Ascending aorta (tissue), 2 donors: Measurements from ENCODE around the gene ATP2B2. TPM values are rescaled to one million over a fixed set of nuclear protein-coding genes. Genes with fewer than 3 reads are reported as not detected.

Experiments
- DNase-seq, 2 donors: peaks; one replicate each; pipeline ENCODE4 v3.0.0-alpha.2; 2019; ENCODE audit warnings: low spot score in 2 of 2
- H3K27ac ChIP-seq, 2 donors: fragments of 200-600 bp; sonication (generic); one replicate each; pipeline ENCODE4 v1.5.1; 2016 to 2017; ENCODE audit warnings: mild to moderate bottlenecking in 1 of 2
- H3K27me3 ChIP-seq: fragments of 200-600 bp; sonication (generic); one replicate; pipeline ENCODE4 v1.5.1; 2017
- H3K36me3 ChIP-seq, 2 donors: fragments of 200-600 bp; sonication (generic); one replicate each; pipeline ENCODE4 v1.5.1; 2016
- H3K4me1 ChIP-seq, 2 donors: fragments of 200-600 bp; sonication (generic); one replicate each; pipeline ENCODE4 v1.5.1; 2016 to 2017; ENCODE audit warnings: mild to moderate bottlenecking in 1 of 2
- H3K4me3 ChIP-seq, 2 donors: fragments of 200-600 bp; sonication (generic); one replicate each; pipeline ENCODE4 v1.5.1; 2016 to 2017; ENCODE audit warnings: mild to moderate bottlenecking in 1 of 2
- H3K9me3 ChIP-seq, 2 donors: fragments of 200-600 bp; sonication (generic); one replicate each; pipeline ENCODE4 v1.5.1; 2016
- intact Hi-C: fragments of 100-400 bp; cut with DNase I; formaldehyde crosslinking; loops from one replicate; pipeline ENCODE4 v1.15.1; 2023
- total RNA-seq: library from RNA; depleted of rRNA; stranded (reverse); fragments of >200 nt; gene quantifications from one replicate; pipeline ENCODE4 v1.1.0, GENCODE V29; 2016
- TF ChIP-seq, protein P1 (sequence below), 3 experiments: fragments of 200-600 bp in 2 of 3; fragments of 450-650 bp in 1 of 3; sonication (generic) in 2 of 3; IDR thresholded peaks; one replicate each; pipeline ENCODE4 v1.5.1; 2016 to 2019; ENCODE audit warnings: antibody characterized with exemption in 3 of 3, mild to moderate bottlenecking in 1 of 3, moderate library complexity in 1 of 3

The ATP2B2 gene
- total RNA-seq, 1 donor from 2014 or later: not detected

DNA sequence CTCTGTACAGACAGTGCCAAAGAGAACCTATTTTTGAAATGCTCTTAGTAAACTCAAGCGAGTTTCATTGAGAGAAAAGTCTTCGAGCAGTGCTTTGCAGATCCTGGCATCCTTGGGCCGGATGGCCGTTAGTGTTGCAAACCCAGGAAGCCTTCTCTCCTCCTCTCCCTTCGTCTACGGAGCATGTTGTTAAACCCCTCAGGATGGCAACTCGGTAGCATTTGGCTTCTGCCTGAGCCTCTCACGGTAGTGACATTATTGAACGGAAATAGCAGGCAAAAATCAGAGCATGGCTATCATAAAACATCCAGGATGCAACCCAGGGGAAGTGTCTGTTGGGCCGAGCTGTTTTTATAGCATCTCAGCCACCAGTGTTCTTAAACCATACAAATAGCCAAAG lies 177.8 kb downstream of the ATP2B2 start:
- H3K4me3 ChIP-seq: no peak overlapping the region
- no peaks in the 10 kb centered on the region for H3K36me3 ChIP-seq
- no peak overlapping the region for H3K27ac ChIP-seq
- intact Hi-C loops: no loop called here
- H3K9me3 ChIP-seq: no peaks in the 10 kb centered on the region
- TF ChIP-seq, protein P1, sequence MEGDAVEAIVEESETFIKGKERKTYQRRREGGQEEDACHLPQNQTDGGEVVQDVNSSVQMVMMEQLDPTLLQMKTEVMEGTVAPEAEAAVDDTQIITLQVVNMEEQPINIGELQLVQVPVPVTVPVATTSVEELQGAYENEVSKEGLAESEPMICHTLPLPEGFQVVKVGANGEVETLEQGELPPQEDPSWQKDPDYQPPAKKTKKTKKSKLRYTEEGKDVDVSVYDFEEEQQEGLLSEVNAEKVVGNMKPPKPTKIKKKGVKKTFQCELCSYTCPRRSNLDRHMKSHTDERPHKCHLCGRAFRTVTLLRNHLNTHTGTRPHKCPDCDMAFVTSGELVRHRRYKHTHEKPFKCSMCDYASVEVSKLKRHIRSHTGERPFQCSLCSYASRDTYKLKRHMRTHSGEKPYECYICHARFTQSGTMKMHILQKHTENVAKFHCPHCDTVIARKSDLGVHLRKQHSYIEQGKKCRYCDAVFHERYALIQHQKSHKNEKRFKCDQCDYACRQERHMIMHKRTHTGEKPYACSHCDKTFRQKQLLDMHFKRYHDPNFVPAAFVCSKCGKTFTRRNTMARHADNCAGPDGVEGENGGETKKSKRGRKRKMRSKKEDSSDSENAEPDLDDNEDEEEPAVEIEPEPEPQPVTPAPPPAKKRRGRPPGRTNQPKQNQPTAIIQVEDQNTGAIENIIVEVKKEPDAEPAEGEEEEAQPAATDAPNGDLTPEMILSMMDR (IDR thresholded peaks at IDR 0.05): no peak
- H3K27me3 ChIP-seq: no peaks in the 10 kb centered on the region
- no peaks in the 10 kb centered on the region for H3K4me1 ChIP-seq
- DNase-seq: no peak

DNA sequence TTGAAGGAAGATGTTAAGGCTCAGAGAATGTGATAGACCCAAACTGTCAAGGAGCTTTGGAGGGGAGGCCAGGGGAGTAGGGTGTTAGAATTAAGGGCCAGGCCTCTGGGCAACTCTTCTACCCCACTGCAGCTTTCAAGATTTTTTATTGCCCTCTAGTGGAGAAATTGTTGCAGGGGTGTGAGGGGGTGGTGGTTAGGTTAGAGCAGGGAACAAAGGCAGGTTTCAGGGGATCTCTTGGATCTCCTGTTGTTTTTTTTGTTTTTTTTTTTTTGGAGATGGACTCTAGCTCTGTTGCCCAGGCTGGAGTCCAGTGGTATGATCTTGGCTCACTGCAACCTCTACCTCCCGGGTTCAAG lies 183.1 kb downstream of the ATP2B2 start:
- no peaks in the 10 kb centered on the region for H3K9me3 ChIP-seq
- no peak overlapping the region for H3K27ac ChIP-seq
- H3K4me1 ChIP-seq: peaks cover 8 to 14% of the 10 kb centered on the region in 2 donors
- DNase-seq: no peak
- H3K36me3 ChIP-seq: peaks cover 5 to 17% of the 10 kb centered on the region in 2 donors
- intact Hi-C loops: loop anchor here (5.0 kb wide), 1 partner anchor 675 kb away; the partner anchor contains the start of gene MTMR14
- TF ChIP-seq, protein P1 (IDR thresholded peaks at IDR 0.05): no peak
- no peak overlapping the region for H3K4me3 ChIP-seq
- no peaks in the 10 kb centered on the region for H3K27me3 ChIP-seq

DNA sequence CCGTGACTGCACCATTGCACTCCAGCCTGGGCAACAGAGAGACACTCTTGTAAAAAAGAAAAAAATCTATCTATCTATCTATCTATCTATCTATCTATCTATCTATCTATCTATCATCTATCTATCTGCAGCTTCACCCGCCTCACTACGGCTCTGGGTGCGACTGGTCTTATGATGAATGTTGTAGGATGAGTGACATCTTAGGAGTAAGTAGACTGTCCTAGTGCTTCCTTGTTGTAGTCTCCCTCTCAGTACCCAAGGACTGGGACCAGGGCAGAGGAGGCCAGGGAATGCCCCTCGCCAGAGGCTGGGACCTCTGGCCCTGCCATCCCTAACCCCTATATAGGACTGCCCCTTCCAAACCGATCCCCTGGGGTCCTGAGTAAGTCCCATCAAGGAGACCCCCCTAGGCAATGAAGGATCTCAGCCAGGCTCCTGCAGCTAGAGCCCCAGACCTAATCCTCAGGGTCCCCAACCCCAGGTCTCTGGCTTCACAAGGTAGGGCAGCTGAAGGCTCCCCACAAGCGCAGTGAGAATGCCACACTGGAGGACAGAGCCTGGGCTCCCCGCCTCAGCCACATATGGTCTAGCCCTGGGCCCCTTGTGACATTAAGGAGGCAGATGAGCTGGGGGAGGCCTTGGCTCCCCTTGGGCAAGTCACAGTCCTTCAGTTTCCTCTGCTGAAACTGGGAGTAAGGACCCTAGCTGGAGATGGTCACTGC lies 183.6 kb downstream of the ATP2B2 start:
- H3K9me3 ChIP-seq: no peaks in the 10 kb centered on the region
- peak overlapping the region in 1 of 2 donors; percentile 95 for H3K4me3 ChIP-seq
- no peaks in the 10 kb centered on the region for H3K27me3 ChIP-seq
- H3K36me3 ChIP-seq: peaks cover 9 to 22% of the 10 kb centered on the region in 2 donors
- DNase-seq: no peak
- H3K4me1 ChIP-seq: peaks cover 8 to 14% of the 10 kb centered on the region in 2 donors
- TF ChIP-seq, protein P1 (IDR thresholded peaks at IDR 0.05): no peak
- peak overlapping the region; percentile 85 to 90 for H3K27ac ChIP-seq
- intact Hi-C loops: loop anchor here (2.0 to 5.0 kb wide), 2 partner anchors 73 to 674 kb away; partner anchors contain the start of genes MTMR14 and TATDN2

DNA sequence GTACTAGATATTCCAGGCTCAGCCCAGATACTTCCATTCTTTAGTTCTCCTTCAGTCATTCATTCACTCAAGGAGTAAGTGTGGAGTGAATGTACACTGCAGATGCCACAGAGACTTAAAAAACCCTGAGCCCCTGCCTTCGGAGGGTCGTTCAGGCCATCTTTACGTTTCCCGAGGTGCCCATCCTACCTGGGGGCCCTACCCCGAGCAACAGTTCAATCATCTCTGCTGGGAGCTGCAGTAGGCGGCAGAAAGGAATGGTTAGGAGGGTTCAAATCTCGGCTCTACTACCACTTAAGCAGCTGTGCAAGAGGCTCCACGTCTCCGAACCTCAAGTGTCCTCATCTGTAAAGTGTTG lies 185.1 kb downstream of the ATP2B2 start:
- H3K4me3 ChIP-seq: peak overlapping the region; percentile 89 to 95
- peaks cover 8 to 14% of the 10 kb centered on the region in 2 donors for H3K4me1 ChIP-seq
- TF ChIP-seq, protein P1 (IDR thresholded peaks at IDR 0.05): no peak
- peak overlapping the region; percentile 85 to 90 for H3K27ac ChIP-seq
- no peaks in the 10 kb centered on the region for H3K27me3 ChIP-seq
- H3K9me3 ChIP-seq: no peaks in the 10 kb centered on the region
- intact Hi-C loops: loop anchor here (2.0 to 5.0 kb wide), 2 partner anchors 71 to 673 kb away; partner anchors contain the start of genes MTMR14 and TATDN2
- H3K36me3 ChIP-seq: peaks cover 21 to 37% of the 10 kb centered on the region in 2 donors
- DNase-seq: no peak

DNA sequence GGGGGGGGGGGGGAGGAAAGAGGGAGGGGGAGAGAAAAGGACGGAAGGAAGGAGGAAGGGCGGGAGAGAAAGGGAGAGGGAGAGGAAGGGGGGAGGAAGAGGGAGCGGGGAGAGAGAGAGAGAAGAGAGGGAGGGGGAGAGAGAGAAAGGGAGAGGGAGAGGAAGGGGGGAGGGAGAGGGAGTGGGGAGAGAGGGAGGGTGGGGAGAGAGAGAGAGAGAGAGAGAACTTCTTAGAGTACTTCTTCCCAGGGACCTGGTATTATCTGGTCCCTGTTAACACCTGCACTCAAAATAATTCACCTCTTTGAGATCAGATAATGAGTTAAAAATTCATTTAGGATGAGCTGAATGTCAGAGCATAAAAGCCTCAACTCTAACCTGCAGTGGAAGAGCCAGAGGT lies 185.6 kb downstream of the ATP2B2 start:
- intact Hi-C loops: loop anchor here (2.0 to 5.0 kb wide), 2 partner anchors 71 to 673 kb away; partner anchors contain the start of genes MTMR14 and TATDN2
- Histone ChIP-seq H3K27ac (peak overlapping the region in 1 of 2 donors; percentile 85), H3K4me3 (peak overlapping the region; percentile 89 to 95), H3K27me3 (no peaks in the 10 kb centered on the region), H3K4me1 (peaks cover 8 to 14% of the 10 kb centered on the region in 2 donors), H3K36me3 (peaks cover 26 to 42% of the 10 kb centered on the region in 2 donors), H3K9me3 (no peaks in the 10 kb centered on the region)
- TF ChIP-seq, protein P1 (IDR thresholded peaks at IDR 0.05): no peak
- no peak for DNase-seq
